ENCODE data around the gene FLVCR2. TPM values are rescaled to one million over a fixed set of nuclear protein-coding genes. Genes with fewer than 3 reads are reported as not detected.

FLVCR2 gene
- total and polyA plus RNA-seq, 12 donors: 0.95 to 11.3 (median 2.9) TPM

DNA sequence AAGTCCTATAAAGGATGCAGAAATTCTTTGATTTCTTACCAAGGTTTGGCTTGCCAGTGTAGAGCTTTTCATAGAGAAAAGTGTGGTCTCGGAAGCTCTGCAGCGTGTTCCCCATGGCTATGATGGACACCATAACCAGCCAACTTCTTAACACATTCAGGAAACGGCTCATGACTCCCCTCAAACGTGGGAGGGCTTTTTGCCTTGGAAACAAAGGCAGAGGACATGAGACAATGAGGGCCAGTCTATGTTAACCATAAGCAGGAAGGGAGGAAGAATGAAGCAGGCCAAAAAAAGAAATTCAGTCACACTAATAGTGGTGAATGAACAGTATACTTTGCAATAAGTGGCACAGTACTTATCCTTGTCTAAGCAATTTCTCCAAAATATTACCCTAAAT lies 78.9 kb downstream of the FLVCR2 start:
- 53 to 61% methylated on average over 4 of the region's 4 CpGs for WGBS, 2 donors
- H3K4me1 ChIP-seq: peaks cover 0 to 41% (median 13%) of the 10 kb centered on the region in 9 donors

DNA sequence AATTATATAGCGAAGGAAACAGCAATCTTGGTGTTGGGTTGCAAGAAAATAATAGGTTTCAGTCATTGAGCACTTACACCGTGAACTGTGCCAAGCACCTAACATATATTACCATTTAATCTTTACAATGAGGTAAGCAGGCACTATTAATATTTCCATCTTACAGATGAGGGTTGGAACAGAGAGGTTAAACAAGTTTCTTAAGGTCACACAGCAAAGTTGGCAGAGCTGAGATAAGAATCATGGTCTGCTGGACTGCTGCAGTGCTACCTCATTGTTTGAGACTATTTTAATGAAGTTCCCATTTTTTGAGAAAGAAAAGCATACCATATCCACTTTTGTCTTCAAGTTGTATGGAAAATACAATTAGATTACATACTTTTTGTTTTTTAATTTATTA lies 80.5 kb downstream of the FLVCR2 start:
- no peaks in the 10 kb centered on the region for H3K9me3 ChIP-seq
- H3K27ac ChIP-seq: no peak overlapping the region
- TF ChIP-seq, protein P1, sequence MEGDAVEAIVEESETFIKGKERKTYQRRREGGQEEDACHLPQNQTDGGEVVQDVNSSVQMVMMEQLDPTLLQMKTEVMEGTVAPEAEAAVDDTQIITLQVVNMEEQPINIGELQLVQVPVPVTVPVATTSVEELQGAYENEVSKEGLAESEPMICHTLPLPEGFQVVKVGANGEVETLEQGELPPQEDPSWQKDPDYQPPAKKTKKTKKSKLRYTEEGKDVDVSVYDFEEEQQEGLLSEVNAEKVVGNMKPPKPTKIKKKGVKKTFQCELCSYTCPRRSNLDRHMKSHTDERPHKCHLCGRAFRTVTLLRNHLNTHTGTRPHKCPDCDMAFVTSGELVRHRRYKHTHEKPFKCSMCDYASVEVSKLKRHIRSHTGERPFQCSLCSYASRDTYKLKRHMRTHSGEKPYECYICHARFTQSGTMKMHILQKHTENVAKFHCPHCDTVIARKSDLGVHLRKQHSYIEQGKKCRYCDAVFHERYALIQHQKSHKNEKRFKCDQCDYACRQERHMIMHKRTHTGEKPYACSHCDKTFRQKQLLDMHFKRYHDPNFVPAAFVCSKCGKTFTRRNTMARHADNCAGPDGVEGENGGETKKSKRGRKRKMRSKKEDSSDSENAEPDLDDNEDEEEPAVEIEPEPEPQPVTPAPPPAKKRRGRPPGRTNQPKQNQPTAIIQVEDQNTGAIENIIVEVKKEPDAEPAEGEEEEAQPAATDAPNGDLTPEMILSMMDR (IDR thresholded peaks at IDR 0.05): no peak
- no peak overlapping the region for H3K4me3 ChIP-seq
- H3K4me1 ChIP-seq: peaks cover 0 to 46% (median 14%) of the 10 kb centered on the region in 9 donors
- ATAC-seq: no peak
- 96 to 98% methylated on average over 2 of the region's 2 CpGs for whole genome bisulfite sequencing, 2 donors
- intact Hi-C loops (cut with DNase I): no loop called here
- DNase-seq: no peak
- no peaks in the 10 kb centered on the region for H3K27me3 ChIP-seq
- peaks cover 0 to 43% (median 4%) of the 10 kb centered on the region in 9 donors for H3K36me3 ChIP-seq

More for the DNA sequence above, 78.9 kb downstream of the FLVCR2 start:
- no peak for ATAC-seq
- TF ChIP-seq, protein P1 (IDR thresholded peaks at IDR 0.05): no peak
- no peak overlapping the region for H3K4me3 ChIP-seq
- peaks cover 0 to 48% (median 4%) of the 10 kb centered on the region in 9 donors for H3K36me3 ChIP-seq
- H3K9me3 ChIP-seq: no peaks in the 10 kb centered on the region
- H3K27ac ChIP-seq: peak overlapping the region in 1 of 10 donors; percentile 42
- no peaks in the 10 kb centered on the region for H3K27me3 ChIP-seq
- no peak for DNase-seq
- intact Hi-C loops (cut with DNase I): no loop called here

DNA sequence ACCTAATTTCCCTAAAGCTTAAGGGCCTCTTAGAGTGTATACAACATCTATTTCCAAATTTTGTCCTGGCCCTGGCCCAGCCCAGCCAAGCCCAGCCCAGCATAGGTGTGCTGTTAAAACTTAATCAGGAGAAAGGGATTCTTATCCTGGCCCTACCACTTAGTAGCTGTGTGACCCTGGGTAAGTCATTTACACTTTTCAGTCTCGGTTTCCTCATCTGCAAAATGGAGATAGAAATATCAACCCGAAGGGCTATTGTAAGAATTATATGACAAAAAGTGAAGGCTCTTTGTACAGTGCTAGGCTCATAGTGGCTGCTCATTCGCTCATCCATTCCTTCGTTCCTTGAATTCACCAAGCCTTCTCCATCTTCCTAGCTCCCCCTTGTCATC lies 81.8 kb downstream of the FLVCR2 start:
- Histone ChIP-seq H3K4me1 (peaks cover 0 to 44% (median 14%) of the 10 kb centered on the region in 9 donors), H3K9me3 (no peaks in the 10 kb centered on the region), H3K27ac (peak overlapping the region in 9 of 10 donors; percentile 74 to 93 (median 86)), H3K4me3 (peak overlapping the region; percentile 7 to 97 (median 89)), H3K27me3 (no peaks in the 10 kb centered on the region), H3K36me3 (peaks cover 0 to 44% (median under 1%) of the 10 kb centered on the region in 9 donors)
- ATAC-seq (no peak), DNase-seq (no peak)
- intact Hi-C loops (cut with DNase I): no loop called here
- 21 to 24% methylated on average over 4 of the region's 4 CpGs for WGBS, 2 donors
- TF ChIP-seq, protein P1 (IDR thresholded peaks at IDR 0.05): no peak

DNA sequence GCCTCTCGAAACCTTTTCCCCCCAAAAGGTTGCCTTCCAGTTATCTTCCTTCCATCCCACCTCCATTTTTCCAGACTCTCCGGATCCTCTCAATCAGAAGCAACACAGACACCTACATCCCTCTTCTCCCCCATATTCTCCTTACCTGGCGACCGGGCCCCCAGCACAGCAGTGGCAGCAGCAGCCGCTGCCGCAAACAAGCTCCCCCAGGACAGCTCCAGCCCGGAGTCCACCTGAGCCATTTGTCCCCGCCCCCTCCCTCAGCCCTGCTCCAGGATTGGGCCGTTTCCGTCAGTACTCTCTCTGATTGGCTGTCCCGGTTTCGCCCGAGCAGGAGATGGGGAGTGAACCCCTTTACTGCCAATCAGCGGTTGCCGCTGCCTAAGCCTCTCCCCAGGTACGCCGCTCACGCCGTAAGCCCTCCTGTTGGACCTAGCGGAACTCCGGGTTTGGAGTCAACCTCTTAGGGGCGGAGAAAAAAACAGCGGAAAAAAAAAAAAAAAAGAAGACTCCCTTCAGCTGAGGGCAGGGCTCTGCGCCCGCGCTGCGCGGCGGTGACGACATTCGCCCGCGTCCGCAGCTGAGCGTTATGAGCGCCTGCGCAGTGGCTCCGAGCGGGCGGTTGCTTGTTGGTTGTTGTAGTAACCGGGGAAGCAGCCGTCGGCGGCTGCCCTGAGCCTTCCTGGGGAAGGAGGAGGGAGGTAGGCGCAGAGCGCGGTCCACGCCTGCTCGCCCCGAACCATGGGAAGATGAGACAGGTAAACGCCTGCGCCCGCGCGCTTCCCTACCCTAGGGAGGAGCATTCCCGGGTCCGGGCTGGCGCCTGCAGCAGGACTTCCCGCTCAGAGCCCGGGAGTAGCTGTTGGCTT lies 82.4 kb downstream of the FLVCR2 start, which contains the start of the genes ERG28 and TTLL5:
Gene ERG28, minus strand, starts transcription at position 247 of the 869 bp plus-strand sequence. CDS start 3,374 bp downstream, outside the sequence.
Gene TTLL5, plus strand, starts transcription at position 617 of the 869 bp plus-strand sequence. CDS start 1,904 bp downstream, outside the sequence.
- intact Hi-C loops (cut with DNase I): no loop called here
- TF ChIP-seq, protein P1 (IDR thresholded peaks at IDR 0.05): no peak
- peaks cover 0 to 44% (median 14%) of the 10 kb centered on the region in 9 donors for H3K4me1 ChIP-seq
- H3K4me3 ChIP-seq: peak within 1 kb of the TSS; percentile 66 to 97 (median 89)
- no peaks in the 10 kb centered on the region for H3K27me3 ChIP-seq
- DNase-seq (peak; percentile 96 to 97), ATAC-seq (peak; percentile 96 to 98 (median 98))
- peak within 1 kb of the TSS in 9 of 10 donors; percentile 74 to 93 (median 86) for H3K27ac ChIP-seq
- no peaks in the 10 kb centered on the region for H3K9me3 ChIP-seq
- WGBS, 2 donors: 0 to 1% methylated on average over 60 of the region's 60 CpGs
- H3K36me3 ChIP-seq: peaks cover 0 to 44% (median 0%) of the 10 kb centered on the region in 9 donors
